Inflammatory macrophage (primary cell): ENCODE measurements around the gene RARB.

Experiments
- DNase-seq, 2 donors: peaks; one replicate each; pipeline ENCODE4 v3.0.0-alpha.2; 2020 to 2022

RARB gene

DNA sequence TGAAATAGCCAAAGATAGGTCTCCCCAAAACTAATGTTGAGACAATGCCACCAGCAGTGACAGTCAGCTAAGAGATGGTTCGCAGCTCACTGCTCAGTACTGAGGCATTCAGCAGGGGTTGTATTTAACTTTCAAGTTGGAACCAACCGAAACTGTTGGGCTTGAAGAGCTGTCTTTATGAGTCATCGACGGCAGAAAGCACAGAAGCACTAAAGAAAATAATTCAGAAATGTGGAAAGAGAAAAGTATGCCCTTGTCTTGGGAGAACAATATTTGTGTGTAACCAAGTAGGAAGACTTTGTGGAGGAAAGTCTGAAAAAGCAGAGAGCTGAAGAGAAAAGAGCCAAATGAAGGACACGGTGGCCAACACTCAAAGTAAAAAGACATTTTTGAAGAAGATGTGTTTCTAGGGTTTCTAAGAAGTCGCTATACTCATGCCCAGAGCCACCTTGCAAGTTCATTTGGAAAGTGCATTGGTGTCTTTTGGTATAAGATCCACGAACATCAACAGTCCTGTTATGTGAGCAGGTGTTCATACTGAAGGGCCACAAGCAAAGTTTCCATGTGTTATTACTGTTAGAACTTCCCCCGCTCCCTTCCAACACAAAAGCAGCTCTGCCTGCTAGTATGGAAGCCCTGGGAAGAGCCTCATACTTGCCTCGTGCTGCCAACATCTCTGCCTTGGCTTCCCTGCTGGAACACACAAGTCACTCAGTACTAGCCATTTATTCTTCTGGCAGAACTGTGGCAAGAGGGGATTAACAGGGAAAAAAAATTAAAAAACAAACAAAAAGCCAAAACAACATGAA is 4.1 kb upstream of the RARB start:
- DNase-seq, result no peak

DNA sequence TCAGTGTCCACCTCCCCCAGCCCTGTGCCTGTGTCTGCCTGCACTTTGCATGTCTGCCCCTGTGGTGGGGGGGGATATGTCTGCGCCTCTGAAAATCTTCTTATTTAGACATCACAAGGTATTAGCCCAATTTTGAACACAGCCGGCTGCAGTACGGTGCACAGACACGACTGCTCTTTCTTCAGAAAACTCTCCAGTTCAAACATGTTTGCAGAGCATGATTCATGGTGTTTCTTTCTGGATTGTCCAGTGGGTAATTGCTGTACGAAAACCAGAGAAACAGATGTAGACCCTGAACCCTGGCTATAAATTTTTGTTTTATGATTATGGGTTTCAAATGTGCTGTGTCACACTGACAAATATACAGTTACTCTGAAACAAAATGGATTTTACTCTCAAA is 3.4 kb upstream of the RARB start:
- no peak for DNase-seq

DNA sequence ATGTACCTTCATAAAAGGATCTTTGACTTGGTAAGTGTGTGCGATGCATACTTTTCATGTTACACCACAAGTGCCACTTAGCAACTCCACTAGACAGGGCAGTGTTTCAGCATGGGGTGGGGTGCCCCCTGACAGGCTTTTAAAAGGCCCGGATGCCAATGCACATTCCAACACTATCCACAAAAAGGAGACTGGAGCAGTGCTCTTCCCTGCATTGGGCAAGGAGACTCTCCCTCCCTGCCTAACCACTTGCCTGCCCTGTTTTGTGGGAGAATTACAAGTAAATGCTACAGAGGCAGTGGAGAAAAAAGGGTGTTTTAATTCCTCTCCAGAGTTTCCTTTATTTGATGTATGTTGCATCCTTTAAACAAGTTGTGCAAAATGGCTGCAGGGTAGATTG is 1.7 kb upstream of the RARB start:
- no peak for DNase-seq

DNA sequence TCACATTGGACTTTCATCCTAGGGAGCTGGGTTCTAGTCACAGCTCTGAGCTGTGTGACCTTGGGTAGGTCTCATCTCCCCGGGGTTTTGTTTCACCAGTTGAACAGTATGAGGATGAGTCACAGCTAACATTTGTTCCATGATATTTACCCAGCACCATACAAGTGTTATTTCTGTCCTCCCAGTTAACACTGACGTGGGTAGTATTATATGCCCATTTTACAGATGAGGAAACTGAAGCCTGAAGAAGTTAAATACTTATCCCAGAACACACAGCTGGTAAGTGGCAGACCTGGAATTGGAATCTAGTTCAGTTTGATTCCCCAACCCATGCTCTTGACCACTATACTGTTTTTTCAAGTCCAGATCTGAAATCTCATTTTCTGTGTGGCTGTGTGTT is 908 bp upstream of the RARB start:
- no peak for DNase-seq

DNA sequence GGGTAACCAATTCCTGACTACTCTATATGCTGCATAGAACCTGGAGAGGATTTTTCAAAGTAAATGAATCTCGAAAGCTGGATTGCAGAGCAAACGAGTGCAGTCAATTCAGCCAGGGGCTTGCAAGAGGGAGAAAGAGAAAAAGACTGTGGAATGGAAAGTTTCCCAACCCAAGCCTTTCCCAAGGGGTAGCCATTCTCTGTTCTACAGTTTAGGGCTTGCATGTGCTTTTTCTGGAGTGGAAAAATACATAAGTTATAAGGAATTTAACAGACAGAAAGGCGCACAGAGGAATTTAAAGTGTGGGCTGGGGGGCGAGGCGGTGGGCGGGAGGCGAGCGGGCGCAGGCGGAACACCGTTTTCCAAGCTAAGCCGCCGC is 511 bp upstream of the RARB start:
- DNase-seq, result no peak

DNA sequence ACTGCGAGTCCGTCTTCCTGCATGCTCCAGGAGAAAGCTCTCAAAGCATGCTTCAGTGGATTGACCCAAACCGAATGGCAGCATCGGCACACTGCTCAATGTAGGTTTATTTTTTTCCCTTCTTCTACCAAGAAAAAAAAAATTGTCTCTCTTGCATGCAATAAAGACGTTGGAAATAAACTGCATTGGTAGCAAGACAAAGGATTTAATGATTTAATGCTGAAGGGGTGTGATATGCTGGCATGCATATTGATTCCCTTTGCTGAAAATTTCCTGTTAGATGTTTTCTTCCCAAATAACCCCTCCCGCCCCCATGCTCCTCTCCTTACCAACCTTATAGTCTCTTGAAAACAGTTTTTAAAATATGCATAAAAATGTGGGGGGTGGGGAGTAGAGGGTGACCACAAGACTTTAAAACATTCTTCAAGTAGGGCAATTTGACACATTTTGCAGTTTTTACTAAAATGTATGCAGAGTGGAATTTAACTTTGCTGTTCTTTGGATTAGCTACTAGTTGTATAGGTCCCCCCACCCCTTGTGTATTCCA is 799 bp downstream of the RARB start:
- DNase-seq, result no peak

DNA sequence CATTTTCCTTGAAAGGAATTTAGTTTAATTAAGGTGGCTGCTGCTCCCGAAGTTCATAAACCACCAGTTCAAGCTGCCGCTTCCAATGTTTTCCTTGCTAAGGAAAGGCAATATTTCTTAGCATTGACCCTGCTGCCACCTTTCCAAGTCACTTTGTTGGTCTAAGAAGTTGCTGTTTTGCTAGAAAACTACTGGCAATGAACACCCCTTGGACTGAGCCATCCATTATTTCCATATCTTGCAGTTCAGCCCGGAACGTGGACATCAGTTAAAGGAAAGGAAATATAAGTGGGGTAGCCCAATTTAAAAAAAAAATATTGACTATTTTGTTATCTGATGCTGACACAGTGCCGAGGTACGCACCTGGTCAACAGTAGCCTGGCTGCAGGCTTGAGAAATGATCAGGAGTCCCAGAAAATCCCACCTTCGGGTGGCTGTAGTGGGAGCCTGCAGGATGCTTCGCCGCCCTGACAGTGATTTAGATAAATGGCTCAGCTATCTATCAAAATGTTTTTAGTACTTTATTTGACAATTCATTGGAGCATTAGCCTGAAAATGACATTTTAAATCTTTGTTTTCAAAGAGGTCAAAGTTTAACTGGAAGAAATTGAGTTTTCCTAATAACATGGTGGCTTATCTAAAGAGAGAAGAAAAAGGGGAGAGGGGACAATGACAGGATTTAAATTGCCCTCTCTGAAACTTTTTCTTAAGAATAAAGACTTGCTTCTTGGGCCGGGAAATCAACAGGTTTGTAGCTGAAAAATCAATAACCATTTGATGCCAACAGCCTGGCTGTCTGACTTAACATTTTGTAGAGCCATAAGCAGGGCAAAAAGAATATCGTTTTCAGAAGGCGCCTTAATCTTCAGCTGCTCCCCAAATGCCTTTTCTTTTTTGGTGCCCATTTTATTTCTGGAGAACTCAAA is 1.6 kb downstream of the RARB start:
- DNase-seq, result no peak

DNA sequence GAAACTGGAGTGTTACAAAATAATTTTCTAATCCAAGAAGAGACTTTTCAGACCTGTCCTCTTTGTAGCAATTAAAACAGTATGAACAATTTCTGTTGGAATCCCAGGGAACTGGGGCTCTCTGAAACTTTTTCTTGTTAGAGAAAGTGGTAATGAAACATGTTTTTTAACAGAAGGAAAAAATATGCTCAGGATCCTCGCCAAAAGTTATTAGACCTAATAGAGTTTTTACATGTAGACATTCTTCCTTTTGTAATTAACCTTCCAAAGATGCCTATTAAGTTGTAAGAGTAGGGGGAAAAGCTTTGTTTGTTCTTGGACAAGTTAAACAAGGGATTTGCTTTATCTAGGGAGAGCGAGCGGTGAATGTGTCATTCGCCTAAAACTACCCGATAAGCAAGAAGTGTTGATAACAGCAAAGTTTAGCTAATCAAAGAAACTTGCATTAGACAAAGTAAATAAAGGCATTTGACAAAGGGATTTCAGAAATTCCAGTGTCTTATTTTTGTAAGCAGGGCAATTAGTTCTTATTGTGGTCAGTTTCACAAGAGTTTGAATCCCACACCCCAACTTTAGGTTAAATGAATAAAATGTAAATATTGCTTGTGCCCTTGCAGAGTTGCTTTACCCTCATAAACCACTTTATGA is 2.3 kb downstream of the RARB start:
- no peak for DNase-seq

DNA sequence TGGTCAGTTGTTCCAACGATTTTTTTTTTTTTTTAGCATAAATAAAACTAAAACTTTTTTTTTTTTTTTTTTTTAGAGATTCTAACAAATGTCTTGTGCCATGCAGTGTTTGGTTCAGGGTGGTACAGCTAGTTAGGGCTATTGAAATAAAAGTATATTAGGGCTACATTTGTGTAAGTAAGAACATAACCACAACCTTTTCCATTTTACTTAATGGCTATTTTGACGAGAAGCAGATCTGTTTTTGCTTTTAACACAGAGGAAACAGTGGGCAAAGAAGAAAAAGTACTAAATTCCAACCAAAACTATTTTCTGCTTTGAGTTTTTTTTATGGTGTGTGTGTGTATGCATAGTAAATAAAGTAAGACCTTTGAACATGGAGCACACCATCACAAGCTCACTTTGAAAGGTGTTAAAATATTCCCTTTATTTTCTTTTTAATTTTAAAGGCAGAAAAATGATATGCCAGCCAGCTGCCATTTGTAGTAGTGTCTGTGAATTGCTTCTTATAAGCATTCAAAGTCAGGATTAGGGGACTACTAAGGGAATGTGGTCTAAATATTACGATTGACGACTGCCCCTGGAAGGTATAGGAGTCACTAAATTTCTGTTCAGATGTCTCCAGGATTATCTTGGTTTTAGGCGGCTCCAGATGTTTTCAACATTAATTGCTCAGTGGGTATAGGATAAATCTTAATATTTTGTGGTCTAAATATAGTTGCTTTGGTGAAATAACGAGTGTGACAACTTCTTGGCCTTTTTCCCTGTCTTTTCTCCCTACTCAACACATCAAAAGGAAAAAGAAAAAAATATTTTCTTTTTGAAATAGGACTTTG is 3.1 kb downstream of the RARB start:
- no peak for DNase-seq

DNA sequence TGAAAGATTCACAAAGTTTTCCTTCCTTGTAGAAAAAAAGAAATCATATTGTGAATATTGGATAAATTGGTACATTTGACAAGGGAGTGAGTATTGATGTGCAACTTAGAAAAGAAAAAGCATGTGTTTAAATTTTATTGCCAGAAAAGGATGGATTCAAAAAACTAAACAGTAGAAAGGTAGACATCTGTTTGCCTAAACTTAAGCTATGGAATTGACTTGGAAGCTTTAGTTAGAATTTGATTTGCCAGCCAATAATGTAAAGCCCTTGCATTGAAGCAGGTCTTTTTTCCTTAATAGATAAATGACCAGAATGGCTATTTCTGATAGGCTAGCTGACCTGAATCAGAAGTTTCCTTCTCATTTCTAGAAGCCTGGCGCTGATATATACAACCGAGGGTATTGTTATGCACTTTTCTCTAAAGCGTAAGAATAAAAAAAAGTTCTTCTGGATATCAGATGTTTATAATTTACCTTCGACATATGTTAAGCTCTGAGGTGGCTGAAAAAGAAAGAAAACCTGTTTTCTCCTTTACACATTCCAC is 4.2 kb downstream of the RARB start:
- no peak for DNase-seq

DNA sequence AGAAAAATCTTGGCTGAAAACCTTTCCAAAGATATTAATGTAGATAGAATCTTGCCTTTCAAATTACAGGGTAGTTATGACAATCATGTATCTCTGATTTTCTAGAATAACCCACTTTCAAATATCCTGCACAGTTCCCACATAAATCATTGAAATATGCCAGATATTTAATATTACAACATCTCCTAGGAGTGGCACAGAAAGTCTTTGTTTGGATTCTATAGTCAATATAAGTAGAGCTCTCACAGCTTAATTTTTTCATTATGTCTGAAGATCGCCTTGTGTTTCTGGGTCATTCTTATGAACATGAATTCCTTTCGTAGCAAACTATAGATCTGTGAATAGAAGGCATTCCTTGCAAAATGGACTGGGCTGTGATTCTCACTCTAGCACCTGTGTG is 5.0 kb downstream of the RARB start:
- DNase-seq, result no peak

DNA sequence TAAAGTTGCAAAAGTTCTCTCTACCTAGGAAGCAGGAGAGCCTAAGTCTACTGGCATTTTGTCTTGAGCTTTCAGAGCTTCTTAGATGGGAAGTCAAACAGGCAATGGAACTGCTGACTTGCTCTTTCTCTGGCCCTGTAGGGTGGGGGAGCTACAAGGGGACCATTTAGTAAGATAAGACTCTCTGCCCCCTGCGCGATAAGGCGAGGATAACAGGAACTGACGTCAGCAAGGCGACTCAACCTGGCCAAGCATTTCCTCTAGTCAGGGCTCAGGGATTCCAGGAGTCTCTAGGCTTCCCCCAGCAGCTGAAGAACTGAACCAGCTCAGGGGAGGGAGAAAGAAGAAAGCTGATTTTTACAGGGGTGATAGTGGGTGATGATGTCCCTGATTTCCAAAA is 5.8 kb downstream of the RARB start:
- no peak for DNase-seq

DNA sequence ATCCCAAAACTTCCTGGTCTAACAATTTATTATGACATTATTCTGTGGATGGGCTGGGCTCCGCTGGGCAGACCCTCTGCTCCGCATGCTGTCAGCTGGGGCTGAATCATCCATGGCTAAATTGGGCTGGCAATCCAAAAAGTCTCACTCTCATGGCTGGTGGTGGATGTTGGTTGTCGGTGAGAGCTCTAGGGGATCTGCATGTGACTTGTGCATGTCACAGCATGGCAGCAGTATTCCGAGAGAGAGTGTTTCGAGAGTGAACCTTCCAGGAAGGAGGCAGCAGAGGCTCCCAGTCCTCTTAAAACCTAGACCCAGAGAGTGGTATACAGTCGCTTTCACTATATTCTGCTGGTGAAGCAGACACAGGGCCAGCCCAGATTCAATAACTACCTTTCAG is 9.9 kb downstream of the RARB start:
- DNase-seq, result no peak

DNA sequence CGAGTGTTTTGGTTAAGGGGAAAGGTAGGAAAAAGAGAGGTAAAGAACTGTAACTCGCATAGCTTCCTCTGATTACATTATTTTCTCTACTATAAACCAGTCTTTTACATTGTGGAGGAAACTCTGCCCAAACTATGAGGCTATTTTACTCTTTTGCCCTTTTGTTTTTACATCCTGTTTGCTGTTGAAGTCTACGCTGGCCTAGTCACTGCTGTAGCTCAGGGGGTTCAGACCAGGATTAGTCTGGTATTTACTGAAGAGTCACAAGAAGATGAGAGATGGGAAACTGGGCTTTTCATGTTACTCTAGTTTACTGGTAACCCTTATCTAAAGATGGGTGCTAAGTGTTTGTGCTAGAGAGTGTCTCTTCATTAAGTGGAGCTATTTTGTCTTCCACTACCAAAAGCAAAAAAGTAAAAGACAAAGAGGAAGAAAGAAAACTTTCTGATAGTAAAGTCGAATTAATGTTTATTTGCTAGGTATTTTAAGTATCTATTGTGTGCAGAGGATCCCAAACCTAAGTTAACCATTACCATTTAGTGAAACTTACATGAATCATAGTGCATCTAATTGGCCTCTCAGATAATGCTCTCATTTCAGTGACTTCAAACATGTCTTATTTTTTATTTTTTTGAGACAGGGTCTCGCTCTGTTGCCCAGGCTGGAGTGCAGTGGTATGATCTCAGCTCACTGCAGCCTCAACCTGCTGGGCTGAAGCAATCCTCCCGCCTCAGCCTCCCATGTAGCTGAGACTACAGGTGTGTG is 10.9 kb downstream of the RARB start:
- no peak for DNase-seq

DNA sequence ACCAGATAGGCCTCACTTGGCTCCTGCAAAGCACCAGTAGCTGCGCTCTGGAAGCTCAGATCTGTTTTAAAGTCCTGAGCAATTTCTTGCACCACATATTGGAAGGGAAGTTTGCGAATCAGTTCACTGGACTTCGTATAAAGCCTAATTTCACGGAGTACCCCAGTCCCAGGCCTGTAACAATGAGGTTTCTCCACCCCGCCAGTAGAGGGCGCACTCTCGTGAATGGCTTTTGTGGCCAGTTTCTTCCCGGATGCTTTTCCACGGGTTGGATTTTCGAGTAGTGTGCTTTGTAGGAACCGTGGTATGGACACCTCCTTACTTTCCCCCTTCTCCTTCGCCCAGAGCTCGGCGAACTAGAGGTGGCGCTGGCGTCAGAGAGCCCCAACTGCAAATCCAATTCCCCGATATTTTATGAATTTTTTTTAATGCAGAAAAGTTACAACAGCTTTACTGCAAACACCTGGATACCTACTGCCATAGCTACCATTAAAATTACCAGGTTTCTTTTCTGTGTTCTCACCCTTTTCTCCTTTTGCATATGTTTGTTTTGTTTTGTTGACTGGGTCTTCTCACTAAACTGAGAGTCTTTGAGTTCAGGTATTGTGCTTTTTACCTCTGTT is 13.3 kb downstream of the RARB start:
- DNase-seq, result peak in 1 of 2 donors; percentile 23

DNA sequence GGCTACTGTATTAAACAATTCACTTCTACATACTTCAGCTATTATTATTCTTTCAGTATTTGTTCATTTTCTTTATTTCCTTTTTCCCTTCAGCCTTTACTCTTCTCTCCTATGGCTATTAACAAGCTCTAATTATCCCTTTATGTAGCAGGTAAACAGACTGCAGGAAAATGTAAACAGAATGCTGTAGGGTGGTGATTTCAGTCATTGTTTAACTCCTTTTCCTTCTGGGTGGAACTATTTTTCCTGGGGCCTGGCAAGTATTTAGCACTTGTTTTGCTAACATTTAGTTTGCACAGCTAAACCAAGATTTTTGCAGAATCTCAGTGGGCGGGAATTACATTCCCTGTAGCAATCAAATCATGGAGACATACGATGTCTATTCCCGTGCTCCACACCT is 14.4 kb downstream of the RARB start:
- DNase-seq, result no peak

DNA sequence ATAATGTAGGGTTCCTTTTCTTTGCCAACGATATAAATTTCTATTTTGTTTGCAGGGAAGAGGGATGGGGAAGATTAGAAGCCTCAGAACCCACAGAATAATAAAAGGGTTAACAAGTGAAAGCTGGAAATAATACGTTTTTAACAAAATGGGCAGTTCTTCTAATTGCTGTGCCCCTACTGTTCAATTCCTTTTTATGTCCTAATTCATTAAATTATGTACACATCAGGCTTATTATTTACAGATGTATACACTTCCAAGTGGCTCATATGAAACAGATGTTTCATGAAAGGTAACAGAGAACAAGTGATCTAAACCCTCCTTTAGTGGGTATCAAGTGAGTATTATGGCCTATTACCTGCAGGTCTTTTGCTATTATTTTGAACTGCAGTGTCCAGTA is 16.2 kb downstream of the RARB start:
- DNase-seq, result no peak

DNA sequence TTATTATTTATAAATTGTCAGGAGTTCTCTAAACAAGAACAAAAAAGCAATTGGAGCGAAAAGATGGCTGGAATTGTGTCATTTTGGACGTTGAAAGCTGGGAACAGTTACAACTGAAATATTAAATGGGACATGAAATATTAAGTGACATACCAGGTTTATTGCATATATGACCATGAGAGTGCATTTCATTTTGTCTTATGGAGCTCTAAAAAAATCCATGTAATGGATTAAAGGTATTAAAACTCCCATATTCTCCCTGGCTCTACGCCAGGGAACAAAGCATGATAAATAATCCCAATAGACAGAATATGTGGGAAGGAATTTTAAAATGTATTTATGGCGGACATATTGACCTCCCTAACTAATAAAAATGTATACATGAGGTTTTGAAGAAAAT is 17.7 kb downstream of the RARB start:
- DNase-seq, result no peak

DNA sequence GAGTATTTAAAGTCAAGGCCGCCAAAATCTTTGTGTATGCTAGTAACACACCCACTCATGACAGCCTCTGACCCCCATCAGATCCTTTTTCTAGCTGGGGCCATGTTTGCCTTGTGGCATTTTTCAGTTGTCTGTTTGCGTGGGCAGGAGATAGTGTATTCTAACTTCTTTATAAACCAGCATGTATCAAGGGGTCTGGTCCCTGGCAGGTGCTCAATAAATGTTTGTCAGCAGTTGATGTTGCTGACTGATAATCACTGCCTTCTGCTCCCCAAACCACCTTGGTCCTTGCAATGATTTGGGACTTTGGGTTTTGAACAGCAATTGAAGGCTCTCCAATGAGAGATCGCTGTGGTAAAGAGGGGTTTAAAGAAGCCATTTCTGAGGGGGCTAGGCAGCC is 19.2 kb downstream of the RARB start:
- no peak for DNase-seq

DNA sequence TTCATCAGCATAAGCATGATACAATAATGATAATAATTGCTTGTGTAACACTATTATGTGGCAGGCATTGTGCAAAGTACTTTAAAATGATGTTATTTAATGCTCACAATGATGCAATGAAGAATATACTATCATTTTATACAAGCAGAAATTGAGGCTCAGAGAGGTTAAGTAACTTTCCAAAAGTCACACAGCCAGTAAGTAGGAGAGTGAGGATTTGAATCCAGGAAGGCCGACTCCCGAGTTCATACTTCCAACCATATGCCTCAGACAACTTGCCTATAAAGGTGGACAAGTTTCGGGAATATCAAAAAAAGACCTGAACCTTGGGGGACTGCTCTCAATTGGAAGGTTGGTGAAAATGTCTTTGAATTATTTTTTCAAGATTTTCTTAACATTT is 19.9 kb downstream of the RARB start:
- no peak for DNase-seq
